Activated naive CD8-positive, alpha-beta T cell treated with anti-CD3 and anti-CD28 coated beads, Interleukin-2, amount 10 ng/mL, durations not matched to agents 7 days and 5 days (primary cell): ENCODE results near the gene KIAA1671. TPM values are rescaled to one million over a fixed set of nuclear protein-coding genes. Genes with fewer than 3 reads are reported as not detected.
A peak's percentile ranks its signal among the peaks of the same experiment; 100 is the strongest.

Experiments
- ATAC-seq: fragments of 150-1000 bp; cut with Tn5 transposase; one replicate; pipeline ENCODE4 v1.10.0; 2021; ENCODE audit warnings: low read depth, moderate library complexity
- POLR2A ChIA-PET: fragments of 350-600 bp; sonication (Branson Sonifier 250); formaldehyde crosslinking; loops from one replicate; lab custom pipeline; 2021; ENCODE audit warnings: antibody characterized with exemption; lab: Charles Lee
- DNase-seq: peaks from one replicate; pipeline ENCODE4 v3.0.0; 2021
- H3K27ac Mint-ChIP-seq: one replicate; pipeline ENCODE4 v1.8.0; 2022; ENCODE audit warnings: mild to moderate bottlenecking, mixed read lengths
- H3K27me3 Mint-ChIP-seq: one replicate; pipeline ENCODE4 v1.8.0; 2022; ENCODE audit warnings: mild to moderate bottlenecking, moderate library complexity, mixed read lengths
- H3K36me3 Mint-ChIP-seq: one replicate; pipeline ENCODE4 v1.8.0; 2021; ENCODE audit warnings: mild to moderate bottlenecking, mixed read lengths
- H3K4me1 Mint-ChIP-seq: one replicate; pipeline ENCODE4 v1.8.0; 2021; ENCODE audit warnings: mixed read lengths
- H3K4me3 Mint-ChIP-seq: one replicate; pipeline ENCODE4 v1.8.0; 2022; ENCODE audit warnings: mild to moderate bottlenecking, moderate library complexity, mixed read lengths
- H3K9me3 Mint-ChIP-seq: one replicate; pipeline ENCODE4 v1.8.0; 2021; ENCODE audit warnings: mixed read lengths
- total RNA-seq, 2 experiments: library from RNA; stranded (reverse); gene quantifications; one replicate each; pipeline ENCODE4 v1.2.3, GENCODE V29; 2021

KIAA1671 gene
- total RNA-seq, 2 experiments from 2014 or later = 10.0 to 10.5 TPM

DNA sequence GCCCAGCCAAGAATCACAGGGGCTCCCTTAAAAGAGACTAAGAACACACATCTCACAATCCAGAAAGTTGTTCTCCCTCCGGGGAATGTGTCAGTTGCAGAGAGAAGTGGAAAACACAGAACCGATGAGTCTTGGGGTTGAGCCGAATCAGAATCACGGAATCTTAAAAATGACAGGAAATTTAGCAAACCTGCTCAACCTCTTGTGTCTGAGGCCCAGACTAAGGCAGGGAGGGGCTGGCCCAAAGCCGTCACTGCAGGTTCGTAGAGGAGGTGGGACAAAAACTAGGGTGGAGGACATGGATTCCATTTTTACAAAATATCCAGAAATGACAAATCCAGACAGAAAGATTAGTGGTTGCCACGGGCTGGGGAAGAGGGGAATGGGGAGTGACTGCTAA is 63.8 kb downstream of the KIAA1671 start:
- Mint-ChIP-seq H3K27ac (no peak overlapping the region), H3K4me3 (no peak overlapping the region), H3K27me3 (peaks cover 25% of the 10 kb centered on the region), H3K9me3 (no peaks in the 10 kb centered on the region), H3K4me1 (no peaks in the 10 kb centered on the region), H3K36me3 (no peaks in the 10 kb centered on the region)
- ATAC-seq = no peak
- DNase-seq = no peak
- POLR2A ChIA-PET = no interaction called here

DNA sequence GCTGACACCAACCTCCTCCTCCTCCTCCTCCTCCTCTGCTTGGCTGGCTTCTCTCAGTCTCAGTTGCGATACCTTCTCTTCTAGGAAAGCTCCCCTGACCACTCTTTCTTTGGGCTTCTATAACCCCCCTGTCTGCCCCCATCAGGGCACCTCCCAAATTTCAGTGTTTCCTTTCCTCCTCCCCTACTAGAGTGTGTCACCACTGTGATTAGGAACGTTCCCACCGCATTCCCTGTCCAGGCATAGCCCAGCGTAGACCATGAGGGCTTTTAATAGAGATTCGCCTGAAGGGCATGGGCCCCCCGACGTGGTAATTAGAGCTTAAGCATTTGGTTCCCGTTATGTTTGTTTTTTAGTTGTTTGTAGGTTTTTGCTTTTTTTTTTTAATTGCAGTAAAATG is 65.5 kb downstream of the KIAA1671 start:
- POLR2A ChIA-PET = no interaction called here
- DNase-seq = no peak
- Mint-ChIP-seq H3K27me3 (peaks cover 25% of the 10 kb centered on the region), H3K4me1 (no peaks in the 10 kb centered on the region), H3K4me3 (no peak overlapping the region), H3K36me3 (no peaks in the 10 kb centered on the region), H3K9me3 (no peaks in the 10 kb centered on the region), H3K27ac (no peak overlapping the region)
- no peak for ATAC-seq

GRCh38 chr22:25019427-25020184 is 67.1 kb downstream of the KIAA1671 start:
- no peak for DNase-seq
- ATAC-seq = no peak
- POLR2A ChIA-PET = no interaction called here
- Mint-ChIP-seq H3K9me3 (no peaks in the 10 kb centered on the region), H3K27ac (no peak overlapping the region), H3K4me1 (no peaks in the 10 kb centered on the region), H3K4me3 (no peak overlapping the region), H3K36me3 (no peaks in the 10 kb centered on the region), H3K27me3 (peaks cover 24% of the 10 kb centered on the region)

DNA sequence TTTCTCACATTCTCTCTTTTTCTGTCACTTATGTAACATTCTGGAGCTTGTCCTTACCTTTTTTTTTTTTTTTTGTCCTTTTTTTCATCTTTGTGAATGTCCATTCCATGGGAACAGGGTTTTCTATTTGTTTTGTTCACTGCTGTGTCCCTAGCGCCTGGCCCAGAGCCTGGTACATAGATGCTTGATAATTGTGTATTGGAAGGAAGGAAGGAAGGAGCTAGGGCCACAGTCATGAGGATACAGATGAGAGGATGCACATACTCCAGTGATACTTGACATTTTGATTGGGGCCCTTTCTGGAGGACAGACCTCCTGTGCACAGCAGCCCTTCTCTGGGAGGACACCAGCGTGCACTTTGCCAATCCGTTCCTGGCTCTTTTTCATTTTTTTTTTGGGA is 68.9 kb downstream of the KIAA1671 start:
- no peak overlapping the region for H3K27ac Mint-ChIP-seq
- H3K9me3 Mint-ChIP-seq = no peaks in the 10 kb centered on the region
- ATAC-seq = no peak
- POLR2A ChIA-PET = no interaction called here
- no peaks in the 10 kb centered on the region for H3K36me3 Mint-ChIP-seq
- H3K4me1 Mint-ChIP-seq = peaks cover 5% of the 10 kb centered on the region
- DNase-seq = no peak
- H3K27me3 Mint-ChIP-seq = peaks cover 25% of the 10 kb centered on the region
- no peak overlapping the region for H3K4me3 Mint-ChIP-seq

GRCh38 chr22:25021976-25022711 is 69.6 kb downstream of the KIAA1671 start:
- DNase-seq = no peak
- POLR2A ChIA-PET = no interaction called here
- H3K4me1 Mint-ChIP-seq = peaks cover 11% of the 10 kb centered on the region
- H3K4me3 Mint-ChIP-seq = no peak overlapping the region
- ATAC-seq = no peak
- no peak overlapping the region for H3K27ac Mint-ChIP-seq
- H3K36me3 Mint-ChIP-seq = no peaks in the 10 kb centered on the region
- peaks cover 25% of the 10 kb centered on the region for H3K27me3 Mint-ChIP-seq
- H3K9me3 Mint-ChIP-seq = no peaks in the 10 kb centered on the region

DNA sequence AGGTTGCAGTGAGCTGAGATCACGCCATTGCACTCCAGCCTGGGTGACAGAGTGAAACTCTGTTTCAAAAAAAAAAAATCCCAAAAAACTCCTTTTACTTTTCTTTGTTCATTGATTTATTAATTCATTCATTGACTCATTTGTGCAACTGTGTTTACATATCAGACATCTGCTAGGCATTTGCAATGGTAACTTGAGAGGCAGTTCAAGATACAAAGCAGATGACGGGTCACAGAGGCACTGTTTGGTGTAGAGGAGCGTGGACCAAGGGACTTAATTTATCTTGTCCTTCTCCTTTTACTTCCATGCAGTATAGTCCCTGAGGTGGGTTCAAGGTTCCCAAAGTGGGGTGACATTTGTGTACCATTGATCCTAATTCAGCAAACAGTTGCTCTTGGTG is 71.4 kb downstream of the KIAA1671 start:
- DNase-seq (no peak), ATAC-seq (no peak)
- POLR2A ChIA-PET = no interaction called here
- H3K36me3 Mint-ChIP-seq = no peaks in the 10 kb centered on the region
- H3K27ac Mint-ChIP-seq = no peak overlapping the region
- H3K9me3 Mint-ChIP-seq = no peaks in the 10 kb centered on the region
- no peak overlapping the region for H3K4me3 Mint-ChIP-seq
- peaks cover 17% of the 10 kb centered on the region for H3K27me3 Mint-ChIP-seq
- H3K4me1 Mint-ChIP-seq = peaks cover 12% of the 10 kb centered on the region

GRCh38 chr22:25024895-25025294 is 72.4 kb downstream of the KIAA1671 start:
- no peak overlapping the region for H3K4me3 Mint-ChIP-seq
- H3K36me3 Mint-ChIP-seq = no peaks in the 10 kb centered on the region
- DNase-seq (no peak), ATAC-seq (no peak)
- peaks cover 12% of the 10 kb centered on the region for H3K4me1 Mint-ChIP-seq
- POLR2A ChIA-PET = no interaction called here
- no peaks in the 10 kb centered on the region for H3K9me3 Mint-ChIP-seq
- peak overlapping the region; percentile 27 for H3K27ac Mint-ChIP-seq
- peaks cover 8% of the 10 kb centered on the region for H3K27me3 Mint-ChIP-seq

GRCh38 chr22:25025491-25026400 is 73.2 kb downstream of the KIAA1671 start:
- DNase-seq (no peak), ATAC-seq (peak; percentile 39)
- Mint-ChIP-seq H3K27me3 (peaks cover 3% of the 10 kb centered on the region), H3K4me1 (peaks cover 12% of the 10 kb centered on the region), H3K9me3 (no peaks in the 10 kb centered on the region), H3K27ac (peak overlapping the region; percentile 36), H3K4me3 (no peak overlapping the region), H3K36me3 (no peaks in the 10 kb centered on the region)
- POLR2A ChIA-PET = interaction anchor here (0.5 kb wide), 1 partner anchor 18 kb away, joined by 5 read pairs; no protein-coding TSS in a partner anchor

GRCh38 chr22:25027043-25027906 is 74.8 kb downstream of the KIAA1671 start:
- Mint-ChIP-seq H3K27ac (no peak overlapping the region), H3K4me1 (peaks cover 12% of the 10 kb centered on the region), H3K9me3 (no peaks in the 10 kb centered on the region), H3K4me3 (no peak overlapping the region), H3K36me3 (no peaks in the 10 kb centered on the region), H3K27me3 (peaks cover 3% of the 10 kb centered on the region)
- POLR2A ChIA-PET = no interaction called here
- DNase-seq (no peak), ATAC-seq (no peak)

- peak; percentile 36 for DNase-seq
- Mint-ChIP-seq H3K27ac (no peak overlapping the region), H3K27me3 (peaks cover 5% of the 10 kb centered on the region), H3K36me3 (no peaks in the 10 kb centered on the region), H3K9me3 (no peaks in the 10 kb centered on the region), H3K4me1 (peaks cover 12% of the 10 kb centered on the region), H3K4me3 (no peak overlapping the region)
- POLR2A ChIA-PET = no interaction called here
- ATAC-seq = no peak
Measured at GRCh38 chr22:25027959-25028840, 75.7 kb downstream of the KIAA1671 start.

DNA sequence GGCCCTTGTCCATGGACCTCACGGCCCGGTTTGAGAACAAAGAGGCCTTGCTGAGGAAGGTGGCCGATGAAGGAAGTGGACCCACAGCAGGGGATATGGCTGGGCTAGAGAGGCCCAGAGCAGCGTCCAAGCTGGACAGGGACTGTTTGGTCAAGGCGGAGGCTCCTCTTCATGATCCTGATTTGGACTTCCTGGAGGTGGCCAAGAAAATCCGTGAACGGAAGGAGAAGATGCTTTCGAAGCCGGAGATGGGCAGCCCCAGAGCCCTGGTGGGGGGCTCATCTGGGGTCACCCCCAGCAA is 76.3 kb downstream of the KIAA1671 start:
- H3K36me3 Mint-ChIP-seq = no peaks in the 10 kb centered on the region
- H3K4me1 Mint-ChIP-seq = peaks cover 12% of the 10 kb centered on the region
- no peak overlapping the region for H3K4me3 Mint-ChIP-seq
- no peaks in the 10 kb centered on the region for H3K9me3 Mint-ChIP-seq
- DNase-seq (no peak), ATAC-seq (no peak)
- no peak overlapping the region for H3K27ac Mint-ChIP-seq
- POLR2A ChIA-PET = no interaction called here
- peaks cover 5% of the 10 kb centered on the region for H3K27me3 Mint-ChIP-seq

DNA sequence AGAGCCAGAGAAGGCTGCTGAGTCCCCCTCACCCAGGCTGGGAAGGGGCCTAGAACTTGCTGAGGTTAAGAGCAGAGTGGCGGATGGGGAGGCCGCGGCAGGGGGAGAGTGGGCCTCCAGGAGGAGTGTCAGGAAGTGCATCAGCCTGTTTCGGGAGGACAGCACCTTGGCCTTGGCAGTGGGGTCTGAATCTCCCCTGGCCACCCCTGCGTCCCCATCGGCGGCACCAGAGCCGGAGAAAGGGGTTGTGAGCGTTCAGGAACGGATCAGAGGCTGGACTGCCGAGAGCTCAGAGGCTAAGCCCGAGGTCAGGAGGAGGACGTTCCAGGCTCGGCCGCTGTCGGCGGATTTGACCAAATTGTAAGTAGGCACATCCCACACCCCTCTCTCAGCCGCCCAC is 76.7 kb downstream of the KIAA1671 start:
- peaks cover 12% of the 10 kb centered on the region for H3K4me1 Mint-ChIP-seq
- no peak overlapping the region for H3K27ac Mint-ChIP-seq
- POLR2A ChIA-PET = no interaction called here
- DNase-seq = no peak
- H3K36me3 Mint-ChIP-seq = no peaks in the 10 kb centered on the region
- H3K27me3 Mint-ChIP-seq = peaks cover 8% of the 10 kb centered on the region
- H3K4me3 Mint-ChIP-seq = no peak overlapping the region
- H3K9me3 Mint-ChIP-seq = no peaks in the 10 kb centered on the region
- no peak for ATAC-seq
